ENCODE data around the gene USP34.

The USP34 gene

GRCh38 chr2:61327173-61327572 lies 143.7 kb downstream of the USP34 start:
- Histone ChIP-seq H3K79me2 (ENCODE audit: low read length) (0 out of 2 replicates have a peak, but pooled peaks cover 3% of the 10 kb centered on the region), H3K9me2 (replicated peaks; ENCODE audit: insufficient read depth, low read length) (no peaks in the 10 kb centered on the region), H3K9me3 (replicated peaks; ENCODE audit: insufficient read depth, low read length) (no peaks in the 10 kb centered on the region), H3K27me3 (replicated peaks; ENCODE audit: insufficient read depth, low read length) (no peaks in the 10 kb centered on the region), H4K20me1 (ENCODE audit: insufficient read depth, low read length) (no peaks in the 10 kb centered on the region), H3K4me1 (ENCODE audit: low read length) (peaks cover 11% of the 10 kb centered on the region; the same call in 1 of the 2 replicates), H2AFZ (ENCODE audit: low read length) (no peak overlapping the region), H3K4me3 (ENCODE audit: low read length) (no peak overlapping the region), H3K36me3 (replicated peaks; ENCODE audit: insufficient read depth, low read length) (no peaks in the 10 kb centered on the region; the same call in 1 of the 2 replicates), H3K4me2 (ENCODE audit: low read depth, low read length) (peak overlapping the region; percentile 29; the same call in 1 of the 2 replicates), H3K27ac (ENCODE audit: low read length) (peak overlapping the region; percentile 17; the same call in 1 of the 2 replicates), H3F3A (ENCODE audit: insufficient read depth, low read length) (peaks cover 3% of the 10 kb centered on the region), H3K9ac (ENCODE audit: low read length) (no peak overlapping the region)
- peak; percentile 32 for DNase-seq
- TF ChIP-seq CTCF (IDR thresholded peaks at IDR 0.05; ENCODE audit: low read length) (no peak), EZH2 (optimal IDR thresholded peaks at IDR 0.05; ENCODE audit: low read depth, low read length) (no peak), EZH2phosphoT487 (IDR thresholded peaks at IDR 0.05; ENCODE audit: low read length) (no peak)

- Histone ChIP-seq H3K9me3 (replicated peaks; ENCODE audit: insufficient read depth, low read length) (no peaks in the 10 kb centered on the region), H2AFZ (ENCODE audit: low read length) (no peak overlapping the region), H3K27ac (ENCODE audit: low read length) (no peak overlapping the region), H3K36me3 (replicated peaks; ENCODE audit: insufficient read depth, low read length) (no peaks in the 10 kb centered on the region; the same call in 1 of the 2 replicates), H3K9me2 (replicated peaks; ENCODE audit: insufficient read depth, low read length) (no peaks in the 10 kb centered on the region), H3K79me2 (ENCODE audit: low read length) (0 out of 2 replicates have a peak, but pooled peaks cover 3% of the 10 kb centered on the region), H3F3A (ENCODE audit: insufficient read depth, low read length) (peaks cover 3% of the 10 kb centered on the region), H3K4me3 (ENCODE audit: low read length) (no peak overlapping the region), H3K9ac (ENCODE audit: low read length) (no peak overlapping the region), H3K27me3 (replicated peaks; ENCODE audit: insufficient read depth, low read length) (no peaks in the 10 kb centered on the region), H3K4me2 (ENCODE audit: low read depth, low read length) (no peak overlapping the region), H3K4me1 (ENCODE audit: low read length) (peaks cover 11% of the 10 kb centered on the region; the same call in 1 of the 2 replicates), H4K20me1 (ENCODE audit: insufficient read depth, low read length) (no peaks in the 10 kb centered on the region)
- TF ChIP-seq CTCF (IDR thresholded peaks at IDR 0.05; ENCODE audit: low read length), result no peak
- no peak for TF ChIP-seq EZH2phosphoT487 (IDR thresholded peaks at IDR 0.05; ENCODE audit: low read length)
- TF ChIP-seq EZH2 (optimal IDR thresholded peaks at IDR 0.05; ENCODE audit: low read depth, low read length), result no peak
- DNase-seq, result no peak
Observed at GRCh38 chr2:61326423-61326822, 144.5 kb downstream of the USP34 start.

GRCh38 chr2:61320181-61320580 lies 150.7 kb downstream of the USP34 start:
- H3K27ac ChIP-seq (ENCODE audit: low read length), result no peak overlapping the region
- H3K79me2 ChIP-seq (ENCODE audit: low read length), result no peaks in the 10 kb centered on the region
- H3K9me2 ChIP-seq (replicated peaks; ENCODE audit: insufficient read depth, low read length), result no peaks in the 10 kb centered on the region
- no peaks in the 10 kb centered on the region for H3K9me3 ChIP-seq (replicated peaks; ENCODE audit: insufficient read depth, low read length)
- no peaks in the 10 kb centered on the region for H3K4me1 ChIP-seq (ENCODE audit: low read length)
- no peaks in the 10 kb centered on the region for H3K27me3 ChIP-seq (replicated peaks; ENCODE audit: insufficient read depth, low read length)
- H3K4me3 ChIP-seq (ENCODE audit: low read length), result no peak overlapping the region
- H2AFZ ChIP-seq (ENCODE audit: low read length), result no peak overlapping the region
- TF ChIP-seq EZH2phosphoT487 (IDR thresholded peaks at IDR 0.05; ENCODE audit: low read length) (no peak), CTCF (IDR thresholded peaks at IDR 0.05; ENCODE audit: low read length) (no peak), EZH2 (optimal IDR thresholded peaks at IDR 0.05; ENCODE audit: low read depth, low read length) (no peak)
- H4K20me1 ChIP-seq (ENCODE audit: insufficient read depth, low read length), result no peaks in the 10 kb centered on the region
- DNase-seq, result no peak
- no peak overlapping the region for H3K4me2 ChIP-seq (ENCODE audit: low read depth, low read length)
- no peak overlapping the region for H3K9ac ChIP-seq (ENCODE audit: low read length)
- H3K36me3 ChIP-seq (replicated peaks; ENCODE audit: insufficient read depth, low read length), result no peaks in the 10 kb centered on the region
- no peaks in the 10 kb centered on the region for H3F3A ChIP-seq (ENCODE audit: insufficient read depth, low read length)

All from MM.1S (cell line).